ENCODE results near the gene FAM89B.

Gene FAM89B

GRCh38 chr11:65617990-65618751, 45.8 kb downstream of the FAM89B start:
- TF ChIP-seq, protein P1, sequence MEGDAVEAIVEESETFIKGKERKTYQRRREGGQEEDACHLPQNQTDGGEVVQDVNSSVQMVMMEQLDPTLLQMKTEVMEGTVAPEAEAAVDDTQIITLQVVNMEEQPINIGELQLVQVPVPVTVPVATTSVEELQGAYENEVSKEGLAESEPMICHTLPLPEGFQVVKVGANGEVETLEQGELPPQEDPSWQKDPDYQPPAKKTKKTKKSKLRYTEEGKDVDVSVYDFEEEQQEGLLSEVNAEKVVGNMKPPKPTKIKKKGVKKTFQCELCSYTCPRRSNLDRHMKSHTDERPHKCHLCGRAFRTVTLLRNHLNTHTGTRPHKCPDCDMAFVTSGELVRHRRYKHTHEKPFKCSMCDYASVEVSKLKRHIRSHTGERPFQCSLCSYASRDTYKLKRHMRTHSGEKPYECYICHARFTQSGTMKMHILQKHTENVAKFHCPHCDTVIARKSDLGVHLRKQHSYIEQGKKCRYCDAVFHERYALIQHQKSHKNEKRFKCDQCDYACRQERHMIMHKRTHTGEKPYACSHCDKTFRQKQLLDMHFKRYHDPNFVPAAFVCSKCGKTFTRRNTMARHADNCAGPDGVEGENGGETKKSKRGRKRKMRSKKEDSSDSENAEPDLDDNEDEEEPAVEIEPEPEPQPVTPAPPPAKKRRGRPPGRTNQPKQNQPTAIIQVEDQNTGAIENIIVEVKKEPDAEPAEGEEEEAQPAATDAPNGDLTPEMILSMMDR (IDR thresholded peaks at IDR 0.05; ENCODE audit: borderline replicate concordance, insufficient read depth, low read depth, low read length): no peak
- no peak overlapping the region for H3K4me3 ChIP-seq (ENCODE audit: low read depth, low read length)

- H3K4me3 ChIP-seq (ENCODE audit: low read depth, low read length): no peak overlapping the region
- TF ChIP-seq, protein P1 (IDR thresholded peaks at IDR 0.05; ENCODE audit: borderline replicate concordance, insufficient read depth, low read depth, low read length): no peak
Measured at GRCh38 chr11:65618763-65619162, 46.4 kb downstream of the FAM89B start.

- no peak overlapping the region for H3K4me3 ChIP-seq (ENCODE audit: low read depth, low read length)
- TF ChIP-seq, protein P1 (IDR thresholded peaks at IDR 0.05; ENCODE audit: borderline replicate concordance, insufficient read depth, low read depth, low read length): no peak
Measured at GRCh38 chr11:65619281-65619928, 47.1 kb downstream of the FAM89B start.

- no peak overlapping the region for H3K4me3 ChIP-seq (ENCODE audit: low read depth, low read length)
- TF ChIP-seq, protein P1 (IDR thresholded peaks at IDR 0.05; ENCODE audit: borderline replicate concordance, insufficient read depth, low read depth, low read length): no peak
Measured at GRCh38 chr11:65620666-65621065, 48.3 kb downstream of the FAM89B start.

DNA sequence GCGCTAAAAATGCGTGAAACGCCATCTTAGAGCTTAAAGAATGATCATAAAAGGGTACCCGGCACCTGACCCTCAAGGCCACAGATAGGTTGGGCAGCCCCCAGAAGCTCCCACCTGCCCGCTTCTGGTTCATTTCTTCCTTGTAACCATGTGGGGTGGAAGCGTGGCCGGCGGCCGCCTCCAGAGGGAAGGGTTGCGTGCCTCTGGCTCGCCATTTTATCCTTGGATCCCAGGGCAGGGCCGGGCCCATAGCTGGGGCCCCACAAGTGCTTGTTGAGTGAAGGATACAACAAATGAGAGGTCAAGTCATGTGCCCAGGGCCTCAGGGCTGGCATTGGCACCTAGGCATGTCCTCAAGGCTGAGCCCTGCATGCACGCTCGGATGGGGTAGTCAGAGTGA, 49.1 kb downstream of the FAM89B start:
- TF ChIP-seq, protein P1 (IDR thresholded peaks at IDR 0.05; ENCODE audit: borderline replicate concordance, insufficient read depth, low read depth, low read length): no peak
- H3K4me3 ChIP-seq (ENCODE audit: low read depth, low read length): no peak overlapping the region

GRCh38 chr11:65622011-65622410, 49.7 kb downstream of the FAM89B start:
- TF ChIP-seq, protein P1 (IDR thresholded peaks at IDR 0.05; ENCODE audit: borderline replicate concordance, insufficient read depth, low read depth, low read length): no peak
- no peak overlapping the region for H3K4me3 ChIP-seq (ENCODE audit: low read depth, low read length)

DNA sequence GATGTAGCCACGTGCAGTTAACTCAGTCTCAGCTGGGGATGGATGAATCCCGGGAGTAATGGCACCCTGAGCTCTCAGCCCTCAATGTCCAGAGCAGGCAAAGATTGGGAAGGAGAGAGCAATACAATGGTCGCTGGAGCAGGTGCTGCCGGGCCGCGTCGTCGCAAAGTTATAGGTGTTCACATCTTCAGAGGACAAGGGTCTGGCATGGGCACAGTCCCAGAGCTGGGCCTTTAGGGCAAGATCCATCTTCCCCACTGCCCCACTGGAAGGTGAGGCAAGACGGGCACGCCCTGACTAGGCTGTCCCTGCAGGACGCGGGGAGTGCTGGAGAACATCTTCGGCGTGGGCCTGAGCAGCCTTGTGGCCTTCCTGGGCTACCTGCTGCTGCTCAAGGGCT, 50.8 kb downstream of the FAM89B start:
- H3K4me3 ChIP-seq (ENCODE audit: low read depth, low read length): no peak overlapping the region
- TF ChIP-seq, protein P1 (IDR thresholded peaks at IDR 0.05; ENCODE audit: borderline replicate concordance, insufficient read depth, low read depth, low read length): no peak
